ENCODE results near the gene COQ10B. TPM values are rescaled to one million over a fixed set of nuclear protein-coding genes. Genes with fewer than 3 reads are reported as not detected.
"Not testable (repeated sequence)": the region's sequence is repeated elsewhere in the genome, so short reads cannot be mapped to it uniquely, and the experiment has no call there.

COQ10B gene
- total RNA-seq, 1 donor: 69.5 TPM

DNA sequence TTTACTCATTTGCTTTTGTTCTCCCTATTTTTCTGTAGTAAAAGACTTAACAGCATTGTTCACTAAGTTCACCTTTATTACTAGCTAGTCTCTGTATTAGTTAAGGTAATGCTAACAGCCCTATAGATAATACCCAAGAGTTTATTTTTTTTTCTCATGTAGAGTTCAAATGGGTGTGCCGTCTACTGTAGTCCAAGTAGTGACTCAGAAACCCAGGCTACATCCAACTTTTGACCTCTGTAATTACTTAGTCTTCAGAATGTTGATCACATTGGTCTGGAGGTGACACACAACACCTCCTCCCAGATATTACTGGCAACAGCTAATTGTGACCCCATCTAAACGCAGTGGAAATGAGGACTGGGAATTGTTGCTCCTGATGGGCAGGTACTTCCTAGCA is 7.7 kb downstream of the COQ10B start:
- H3K4me3 ChIP-seq (ENCODE audit: low read depth, low read length): no peak overlapping the region
- no peak for DNase-seq (ENCODE audit: low read depth)
- TF ChIP-seq, protein P1, sequence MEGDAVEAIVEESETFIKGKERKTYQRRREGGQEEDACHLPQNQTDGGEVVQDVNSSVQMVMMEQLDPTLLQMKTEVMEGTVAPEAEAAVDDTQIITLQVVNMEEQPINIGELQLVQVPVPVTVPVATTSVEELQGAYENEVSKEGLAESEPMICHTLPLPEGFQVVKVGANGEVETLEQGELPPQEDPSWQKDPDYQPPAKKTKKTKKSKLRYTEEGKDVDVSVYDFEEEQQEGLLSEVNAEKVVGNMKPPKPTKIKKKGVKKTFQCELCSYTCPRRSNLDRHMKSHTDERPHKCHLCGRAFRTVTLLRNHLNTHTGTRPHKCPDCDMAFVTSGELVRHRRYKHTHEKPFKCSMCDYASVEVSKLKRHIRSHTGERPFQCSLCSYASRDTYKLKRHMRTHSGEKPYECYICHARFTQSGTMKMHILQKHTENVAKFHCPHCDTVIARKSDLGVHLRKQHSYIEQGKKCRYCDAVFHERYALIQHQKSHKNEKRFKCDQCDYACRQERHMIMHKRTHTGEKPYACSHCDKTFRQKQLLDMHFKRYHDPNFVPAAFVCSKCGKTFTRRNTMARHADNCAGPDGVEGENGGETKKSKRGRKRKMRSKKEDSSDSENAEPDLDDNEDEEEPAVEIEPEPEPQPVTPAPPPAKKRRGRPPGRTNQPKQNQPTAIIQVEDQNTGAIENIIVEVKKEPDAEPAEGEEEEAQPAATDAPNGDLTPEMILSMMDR (IDR thresholded peaks at IDR 0.05; ENCODE audit: insufficient read depth, low read depth, low read length): no peak

DNA sequence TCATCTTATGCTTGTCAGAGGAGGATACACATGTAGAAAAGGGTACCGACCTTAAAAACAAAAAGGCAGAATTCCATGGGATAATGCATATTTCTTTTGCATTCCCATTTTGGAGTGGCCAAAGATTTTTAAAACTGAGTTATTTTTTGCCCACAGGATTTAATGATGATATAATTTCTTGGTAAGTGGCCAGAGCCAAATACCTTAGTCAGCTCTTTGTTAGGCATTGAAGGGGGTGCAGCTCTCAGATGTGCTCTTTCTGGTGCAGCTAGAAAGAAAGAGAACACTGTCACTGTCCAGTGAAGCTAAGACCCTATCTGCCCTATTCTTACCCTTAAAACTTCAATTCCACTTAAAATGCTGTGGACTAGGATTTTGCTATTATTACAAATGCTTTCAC is 10.8 kb downstream of the COQ10B start:
- TF ChIP-seq, protein P1 (IDR thresholded peaks at IDR 0.05; ENCODE audit: insufficient read depth, low read depth, low read length): no peak
- no peak for DNase-seq (ENCODE audit: low read depth)
- no peak overlapping the region for H3K4me3 ChIP-seq (ENCODE audit: low read depth, low read length)

DNA sequence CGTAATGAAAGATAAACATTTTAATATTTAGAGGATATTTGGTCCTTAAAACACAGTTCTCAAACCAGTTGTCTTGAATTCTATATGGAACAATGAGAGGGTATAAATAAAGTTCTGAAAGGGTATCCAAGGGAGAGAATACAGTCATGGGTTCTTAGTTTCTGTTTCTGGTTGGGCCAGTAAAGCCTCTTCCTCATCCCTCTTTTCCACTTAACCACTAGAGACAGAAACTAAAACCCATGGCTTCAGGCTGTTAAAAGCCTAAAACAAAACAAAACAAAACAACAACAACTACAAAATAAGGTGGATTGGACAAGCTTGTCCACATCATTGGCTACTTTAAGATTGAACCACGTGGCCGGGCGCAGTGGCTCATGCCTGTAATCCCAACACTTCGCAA is 18.8 kb downstream of the COQ10B start:
- TF ChIP-seq, protein P1 (IDR thresholded peaks at IDR 0.05; ENCODE audit: insufficient read depth, low read depth, low read length): no peak
- H3K4me3 ChIP-seq (ENCODE audit: low read depth, low read length): no peak overlapping the region
- DNase-seq (ENCODE audit: low read depth): no peak

DNA sequence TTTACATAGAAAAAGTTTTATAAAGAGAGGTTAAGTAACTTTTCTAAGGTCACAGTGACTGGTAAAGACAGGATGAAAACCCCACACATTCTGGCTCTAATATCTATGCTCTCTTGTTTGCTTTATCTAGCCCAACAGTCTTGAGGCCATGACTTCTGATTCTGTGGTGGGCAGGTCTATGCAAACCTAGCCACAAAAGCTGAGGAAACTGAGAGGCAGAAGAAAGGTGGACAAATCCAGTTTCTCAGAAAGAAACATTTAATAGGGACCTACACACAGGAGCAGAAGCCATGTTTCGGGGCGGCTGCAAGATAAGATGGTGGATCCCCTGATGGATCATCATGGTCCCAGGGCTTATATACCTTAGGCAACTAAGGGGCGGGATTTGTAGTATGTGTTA is 24.4 kb downstream of the COQ10B start:
- no peak for DNase-seq (ENCODE audit: low read depth)
- H3K4me3 ChIP-seq (ENCODE audit: low read depth, low read length): no peak overlapping the region
- TF ChIP-seq, protein P1 (IDR thresholded peaks at IDR 0.05; ENCODE audit: insufficient read depth, low read depth, low read length): no peak

DNA sequence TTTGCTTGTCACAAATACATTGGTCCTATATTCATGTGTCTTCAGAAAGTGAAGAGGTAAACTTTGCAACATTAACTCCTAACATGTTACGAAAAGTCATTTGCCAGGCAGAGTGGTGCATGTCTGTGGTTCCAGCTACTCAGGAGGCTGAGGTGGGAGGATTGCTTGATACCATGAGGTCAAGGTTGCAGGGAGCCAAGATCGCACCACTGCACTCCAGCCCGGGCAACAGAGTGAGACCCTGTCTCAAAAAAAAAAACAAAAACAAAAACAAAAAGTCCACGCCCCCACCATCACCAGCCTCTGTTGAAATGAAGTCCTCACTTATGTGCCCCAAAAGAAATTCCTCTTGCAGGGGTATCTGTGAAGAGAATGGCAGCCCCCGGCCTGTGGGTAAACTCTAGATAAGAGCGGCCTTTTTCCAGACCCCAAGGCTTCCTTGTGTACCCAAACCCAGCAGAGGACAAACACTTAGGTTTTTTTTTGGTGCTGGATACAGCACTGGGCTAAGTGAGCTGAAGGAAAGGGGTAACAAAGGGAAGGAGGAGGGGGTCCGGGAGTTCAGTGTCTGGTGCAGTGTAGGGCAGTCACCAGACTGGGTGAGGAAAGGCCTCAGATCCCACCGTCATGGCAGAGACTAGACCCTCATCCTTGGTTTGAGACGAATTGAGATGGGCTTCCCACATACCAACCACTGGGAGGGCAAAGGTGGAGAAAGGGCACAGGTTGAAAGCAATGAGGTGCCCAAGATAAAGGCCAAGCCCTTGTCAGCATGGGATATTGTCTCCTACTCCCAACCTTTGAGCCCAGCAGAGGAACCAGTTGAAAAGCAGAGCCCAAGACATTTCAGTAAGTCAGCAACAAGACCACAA is 27.0 kb downstream of the COQ10B start:
- TF ChIP-seq, protein P1 (IDR thresholded peaks at IDR 0.05; ENCODE audit: insufficient read depth, low read depth, low read length): no peak

DNA sequence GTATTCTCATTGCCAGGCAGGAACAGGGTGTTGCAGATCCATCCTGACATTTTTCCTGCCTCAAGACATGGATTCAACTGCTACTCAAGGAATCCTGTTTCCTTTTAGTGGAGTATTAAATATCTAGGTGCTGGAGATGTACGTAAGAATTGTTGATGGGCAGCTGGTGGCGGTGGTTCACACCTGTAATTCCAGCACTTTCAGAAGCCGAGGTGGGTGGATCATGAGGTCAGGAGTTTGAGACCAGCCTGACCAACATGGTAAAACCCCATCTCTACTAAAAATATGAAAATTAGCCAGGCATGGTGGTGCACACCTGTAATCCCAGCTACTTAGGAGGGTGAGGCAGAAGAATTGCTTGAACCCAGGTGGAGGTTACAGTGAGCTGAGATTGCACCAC is 30.9 kb downstream of the COQ10B start:
- not testable (repeated sequence) for DNase-seq (ENCODE audit: low read depth); H3K4me3 ChIP-seq (ENCODE audit: low read depth, low read length)

More for the DNA sequence above, 27.0 kb downstream of the COQ10B start:
- no peak overlapping the region for H3K4me3 ChIP-seq (ENCODE audit: low read depth, low read length)
- no peak for DNase-seq (ENCODE audit: low read depth)

DNA sequence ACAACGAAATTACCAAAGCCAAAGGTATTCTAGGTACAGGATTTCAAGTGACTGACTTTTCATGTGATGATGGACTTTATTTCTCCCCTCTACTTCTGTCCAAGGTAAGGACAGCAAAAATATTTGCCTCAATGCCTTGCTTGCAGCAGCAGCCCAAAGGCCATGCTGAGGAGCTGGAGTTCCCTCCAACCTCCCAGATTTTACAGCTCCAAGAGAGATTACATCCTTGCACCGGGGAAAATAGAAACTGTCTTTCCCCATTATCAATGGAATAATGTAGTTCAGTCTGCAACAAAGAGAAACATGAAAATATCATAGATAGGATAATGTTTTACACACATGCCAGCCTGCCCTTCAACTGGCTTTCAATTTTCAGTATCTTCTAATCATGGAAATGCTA is 32.8 kb downstream of the COQ10B start:
- DNase-seq (ENCODE audit: low read depth): no peak
- TF ChIP-seq, protein P1 (IDR thresholded peaks at IDR 0.05; ENCODE audit: insufficient read depth, low read depth, low read length): no peak
- no peak overlapping the region for H3K4me3 ChIP-seq (ENCODE audit: low read depth, low read length)

Data from fibroblast of villous mesenchyme (primary cell).